ENCODE measurements around the gene PLXNC1. TPM values are rescaled to one million over a fixed set of nuclear protein-coding genes. Genes with fewer than 3 reads are reported as not detected.

PLXNC1 gene
- total and polyA plus RNA-seq, 2 of the 8 experiments (the other 6 are each of a cell fraction or from before 2014, with no cell fraction given): 0.83 to 2.0 TPM

- TF ChIP-seq RBBP5 (IDR thresholded peaks at IDR 0.05; ENCODE audit: borderline replicate concordance, low read depth, low read length) (no peak), RNF2 (IDR thresholded peaks at IDR 0.05; ENCODE audit: borderline replicate concordance, low read depth, low read length, missing control alignments, poor library complexity, severe bottlenecking) (no peak), KDM1A (IDR thresholded peaks at IDR 0.05; ENCODE audit: borderline replicate concordance, low read length) (no peak), SUZ12 (IDR thresholded peaks at IDR 0.05; ENCODE audit: low read length) (no peak), ASH2L (IDR thresholded peaks at IDR 0.05; ENCODE audit: low read length) (no peak)
Observed at GRCh38 chr12:94273272-94273671, 124.9 kb downstream of the PLXNC1 start (continued).
